ENCODE results near the gene SLC39A11.

- no peak for TF ChIP-seq CTCF (IDR thresholded peaks at IDR 0.05)
- TF ChIP-seq EZH2phosphoT487 (IDR thresholded peaks at IDR 0.05) = no peak
These were observed 170.3 kb downstream of the SLC39A11 start for GRCh38 chr17:72922219-72922618.
